ENCODE measurements around the gene ZNF525. TPM values are rescaled to one million over a fixed set of nuclear protein-coding genes. Genes with fewer than 3 reads are reported as not detected.
"Not testable (repeated sequence)": the region's sequence is repeated elsewhere in the genome, so short reads cannot be mapped to it uniquely, and the experiment has no call there.

The ZNF525 gene
- total RNA-seq, 4 donors from 2014 or later, result 6.0 to 13.2 (median 10.3) TPM

- Histone ChIP-seq H3K9me3 (peaks cover 0 to 26% (median 2%) of the 10 kb centered on the region in 4 donors), H3K27ac (no peak overlapping the region), H3K27me3 (no peaks in the 10 kb centered on the region), H3K36me3 (peaks cover 0 to 4% (median 0%) of the 10 kb centered on the region in 3 donors), H3K4me3 (no peak overlapping the region), H3K4me1 (peaks cover 0 to 8% (median 2%) of the 10 kb centered on the region in 4 donors)
- no peak for TF ChIP-seq POLR2A (IDR thresholded peaks at IDR 0.05)
- TF ChIP-seq, protein P1, sequence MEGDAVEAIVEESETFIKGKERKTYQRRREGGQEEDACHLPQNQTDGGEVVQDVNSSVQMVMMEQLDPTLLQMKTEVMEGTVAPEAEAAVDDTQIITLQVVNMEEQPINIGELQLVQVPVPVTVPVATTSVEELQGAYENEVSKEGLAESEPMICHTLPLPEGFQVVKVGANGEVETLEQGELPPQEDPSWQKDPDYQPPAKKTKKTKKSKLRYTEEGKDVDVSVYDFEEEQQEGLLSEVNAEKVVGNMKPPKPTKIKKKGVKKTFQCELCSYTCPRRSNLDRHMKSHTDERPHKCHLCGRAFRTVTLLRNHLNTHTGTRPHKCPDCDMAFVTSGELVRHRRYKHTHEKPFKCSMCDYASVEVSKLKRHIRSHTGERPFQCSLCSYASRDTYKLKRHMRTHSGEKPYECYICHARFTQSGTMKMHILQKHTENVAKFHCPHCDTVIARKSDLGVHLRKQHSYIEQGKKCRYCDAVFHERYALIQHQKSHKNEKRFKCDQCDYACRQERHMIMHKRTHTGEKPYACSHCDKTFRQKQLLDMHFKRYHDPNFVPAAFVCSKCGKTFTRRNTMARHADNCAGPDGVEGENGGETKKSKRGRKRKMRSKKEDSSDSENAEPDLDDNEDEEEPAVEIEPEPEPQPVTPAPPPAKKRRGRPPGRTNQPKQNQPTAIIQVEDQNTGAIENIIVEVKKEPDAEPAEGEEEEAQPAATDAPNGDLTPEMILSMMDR (IDR thresholded peaks at IDR 0.05), result no peak
- DNase-seq, result no peak
These were observed 24.5 kb downstream of the ZNF525 start for GRCh38 chr19:53389978-53390377.

- peak in 1 of 3 donors; percentile 57 for DNase-seq
- H3K9me3 ChIP-seq, result peaks cover 0 to 11% (median 2%) of the 10 kb centered on the region in 4 donors
- TF ChIP-seq POLR2A (IDR thresholded peaks at IDR 0.05), result no peak
- TF ChIP-seq, protein P1 (IDR thresholded peaks at IDR 0.05), result no peak
- H3K27ac ChIP-seq, result peak overlapping the region; percentile 71 to 80 (median 76)
- peak overlapping the region; percentile 64 to 79 (median 68) for H3K4me3 ChIP-seq
- H3K27me3 ChIP-seq, result no peaks in the 10 kb centered on the region
- H3K4me1 ChIP-seq, result peaks cover 0 to 19% (median 2%) of the 10 kb centered on the region in 4 donors
- H3K36me3 ChIP-seq, result peaks cover 0 to 15% (median 0%) of the 10 kb centered on the region in 3 donors
These were observed 29.0 kb downstream of the ZNF525 start for GRCh38 chr19:53394522-53394973.

DNA sequence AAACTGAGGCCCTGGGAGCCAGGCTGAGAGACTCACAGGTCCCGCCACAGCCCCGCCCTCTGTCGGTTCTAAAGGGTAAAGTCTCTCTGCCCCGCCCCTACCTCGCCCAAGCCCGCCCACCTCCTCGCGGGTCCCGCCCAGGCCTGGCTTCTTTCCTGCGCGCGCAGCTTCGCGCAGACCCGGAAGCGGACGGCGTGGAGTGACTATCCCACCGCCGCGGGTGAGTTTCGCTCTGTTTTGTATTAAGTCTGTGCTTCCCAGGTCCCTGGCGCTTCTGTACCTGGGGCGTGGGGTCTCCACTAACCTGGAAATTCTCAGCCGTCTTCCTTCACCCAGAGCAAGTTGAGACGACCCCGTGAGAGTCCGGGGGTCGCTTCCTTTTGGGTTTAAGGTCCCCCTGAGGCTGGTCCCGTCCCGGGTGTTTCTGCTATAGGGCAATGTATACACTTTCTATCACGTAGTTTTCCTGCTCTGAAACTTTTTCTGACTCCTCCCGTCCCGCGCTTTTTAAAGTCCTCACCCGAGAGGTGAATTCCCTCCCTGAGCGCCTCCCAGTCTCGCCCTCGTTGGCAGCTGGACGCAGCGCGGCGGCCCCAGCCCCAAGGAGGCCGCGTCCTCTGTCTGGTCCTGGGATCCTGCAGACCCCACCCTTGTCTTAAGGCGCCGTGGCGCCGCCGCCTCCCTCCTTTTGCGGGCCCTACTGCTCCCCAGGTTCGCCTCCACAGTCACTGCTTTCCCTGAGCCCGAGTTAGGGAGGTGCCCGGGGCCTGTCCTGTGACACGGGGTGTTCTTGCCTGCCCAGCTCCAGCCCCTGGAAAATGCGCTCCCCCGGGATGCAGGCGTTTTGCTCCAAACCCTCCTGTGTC is 29.7 kb downstream of the ZNF525 start, which contains the start of gene ZNF765:
TSS of gene ZNF765 (plus strand) at position 176 of the 866 bp plus-strand sequence. CDS start 2,867 bp downstream, outside the sequence.
- Histone ChIP-seq H3K4me3 (peak within 1 kb of the TSS; percentile 64 to 79 (median 68)), H3K27me3 (no peaks in the 10 kb centered on the region), H3K9me3 (peaks cover 0 to 9% (median under 1%) of the 10 kb centered on the region in 4 donors), H3K27ac (peak within 1 kb of the TSS; percentile 71 to 80 (median 76)), H3K4me1 (peaks cover 0 to 19% (median 2%) of the 10 kb centered on the region in 4 donors), H3K36me3 (peaks cover 0 to 21% (median 0%) of the 10 kb centered on the region in 3 donors)
- TF ChIP-seq, protein P1 (IDR thresholded peaks at IDR 0.05), result peak; percentile 36 to 60 (median 47)
- TF ChIP-seq POLR2A (IDR thresholded peaks at IDR 0.05), result peak; percentile 60 to 79
- DNase-seq, result peak; percentile 97

DNA sequence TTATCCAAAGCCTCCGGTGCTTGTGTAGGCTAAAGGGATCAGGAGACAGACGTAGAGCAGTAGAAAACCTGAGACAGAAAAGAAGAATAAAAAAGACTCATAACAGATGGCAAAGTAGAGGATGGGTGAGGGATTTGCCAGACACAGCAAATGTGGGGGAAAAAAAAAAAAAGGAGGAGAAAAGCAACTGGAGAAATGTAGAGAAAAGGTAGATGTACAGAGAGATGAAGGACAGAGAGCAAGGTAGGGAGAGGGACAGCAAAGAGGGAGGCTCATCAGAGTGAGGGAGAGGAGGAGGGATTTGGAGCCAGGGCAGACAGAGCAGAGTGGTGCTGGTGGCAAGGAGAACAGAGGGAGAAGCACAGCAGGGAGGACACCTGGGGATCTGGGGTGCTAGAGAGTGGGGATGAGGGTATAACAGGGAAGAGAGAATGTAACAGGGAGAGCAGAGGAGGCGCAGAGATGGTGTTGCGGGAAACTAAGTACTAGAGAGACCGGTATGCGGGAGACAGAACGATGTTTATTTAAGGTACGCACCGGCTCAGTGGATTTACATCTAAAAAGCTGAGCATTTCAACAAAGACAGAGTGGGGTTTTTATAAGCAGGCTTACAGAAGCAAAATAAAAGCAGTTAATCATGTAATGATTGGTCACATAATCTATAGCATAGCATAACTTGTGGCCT is 30.5 kb downstream of the ZNF525 start:
- not testable (repeated sequence) for H3K27me3 ChIP-seq, DNase-seq
- peak overlapping the region; percentile 64 to 79 (median 68) for H3K4me3 ChIP-seq
- peak overlapping the region in 3 of 4 donors; percentile 73 to 80 (median 78) for H3K27ac ChIP-seq
- H3K36me3 ChIP-seq, result peaks cover 0 to 29% (median 0%) of the 10 kb centered on the region in 3 donors
- H3K4me1 ChIP-seq, result peaks cover 0 to 19% (median 2%) of the 10 kb centered on the region in 4 donors
- H3K9me3 ChIP-seq, result peaks cover 0 to 11% (median 0%) of the 10 kb centered on the region in 4 donors

DNA sequence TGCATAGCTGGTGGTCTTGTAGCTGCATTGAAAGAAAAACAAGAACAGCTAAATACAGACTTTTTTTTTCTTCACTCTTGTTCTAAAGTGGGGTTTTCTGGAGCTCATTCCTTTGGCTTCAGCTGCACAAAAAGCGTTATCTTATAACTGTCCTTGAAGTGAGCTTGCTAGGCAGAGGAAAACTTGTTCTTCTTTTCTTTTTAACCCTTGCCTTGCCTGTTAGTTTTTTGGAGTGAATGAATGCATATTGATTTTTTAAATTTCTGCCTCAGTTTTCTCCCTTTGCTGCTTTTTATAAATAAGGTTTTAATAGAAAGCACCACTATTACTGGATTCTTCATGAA is 31.0 kb downstream of the ZNF525 start:
- Histone ChIP-seq H3K27me3 (no peaks in the 10 kb centered on the region), H3K36me3 (peaks cover 0 to 34% (median 0%) of the 10 kb centered on the region in 3 donors), H3K9me3 (peaks cover 0 to 12% (median 0%) of the 10 kb centered on the region in 4 donors), H3K4me3 (peak overlapping the region in 1 of 4 donors; percentile 3), H3K4me1 (peaks cover 0 to 19% (median 2%) of the 10 kb centered on the region in 4 donors), H3K27ac (no peak overlapping the region)
- DNase-seq, result no peak
- TF ChIP-seq POLR2A (IDR thresholded peaks at IDR 0.05), result no peak
- TF ChIP-seq, protein P1 (IDR thresholded peaks at IDR 0.05), result no peak

GRCh38 chr19:53397918-53398317 is 32.4 kb downstream of the ZNF525 start:
- not testable (repeated sequence) for H3K27ac ChIP-seq, DNase-seq, H3K4me3 ChIP-seq, H3K27me3 ChIP-seq
- Histone ChIP-seq H3K4me1 (peaks cover 0 to 19% (median 2%) of the 10 kb centered on the region in 4 donors), H3K9me3 (peaks cover 0 to 22% (median 0%) of the 10 kb centered on the region in 4 donors), H3K36me3 (peaks cover 0 to 45% (median under 1%) of the 10 kb centered on the region in 3 donors)

Data from Peyer's patch (tissue), 4 donors.